BE2C (cell line): ENCODE data around the gene RBM47.
"Not testable (repeated sequence)": the region's sequence is repeated elsewhere in the genome, so short reads cannot be mapped to it uniquely, and the experiment has no call there.

Experiments
- DNase-seq: peaks from one replicate; pipeline ENCODE4 v3.0.0-alpha.2; 2020
- H3K27me3 ChIP-seq: fragments of 250-450 bp; sonication (Bioruptor Pico); 2 replicates; pipeline ENCODE4 v1.5.1; 2020; ENCODE audit warnings: mild to moderate bottlenecking
- H3K36me3 ChIP-seq: fragments of 250-450 bp; sonication (Bioruptor Pico); 2 replicates; pipeline ENCODE4 v1.5.1; 2020; ENCODE audit warnings: mild to moderate bottlenecking
- H3K4me1 ChIP-seq: fragments of 250-450 bp; sonication (Bioruptor Pico); 2 replicates; pipeline ENCODE4 v1.5.1; 2020
- H3K4me3 ChIP-seq: 2 replicates; pipeline ENCODE4 v1.5.1; 2011; ENCODE audit warnings: low read depth, low read length
- H3K9me3 ChIP-seq: fragments of 250-450 bp; sonication (Bioruptor Pico); 2 replicates; pipeline ENCODE4 v1.5.1; 2020
- TF ChIP-seq, protein P1 (sequence below): IDR thresholded peaks from 2 replicates; pipeline ENCODE4 v1.5.1; 2012; ENCODE audit warnings: mild to moderate bottlenecking, low read depth, low read length

RBM47 gene

DNA sequence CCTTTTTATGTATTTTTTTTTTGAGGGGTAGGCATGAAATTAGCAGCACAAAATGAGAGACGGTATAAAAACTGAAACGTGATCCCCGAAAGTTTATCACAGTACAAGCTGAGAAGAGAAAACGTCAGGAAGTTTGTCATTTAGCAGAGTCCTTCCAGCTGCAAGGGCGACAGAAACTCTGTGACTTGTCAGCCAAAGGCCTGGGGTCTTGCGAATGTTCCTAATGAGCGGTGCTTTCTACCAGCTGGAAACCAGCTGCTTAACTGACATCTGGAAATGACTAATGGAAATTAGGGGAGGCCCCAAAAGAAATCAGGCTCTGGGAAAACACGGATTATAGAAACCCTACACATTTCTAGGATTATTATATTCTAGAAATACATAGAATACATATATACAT lies 228.0 kb downstream of the RBM47 start:
- Histone ChIP-seq H3K27me3 (no peaks in the 10 kb centered on the region), H3K36me3 (no peaks in the 10 kb centered on the region), H3K4me1 (no peaks in the 10 kb centered on the region), H3K4me3 (no peak overlapping the region), H3K9me3 (no peaks in the 10 kb centered on the region)
- no peak for DNase-seq
- TF ChIP-seq, protein P1, sequence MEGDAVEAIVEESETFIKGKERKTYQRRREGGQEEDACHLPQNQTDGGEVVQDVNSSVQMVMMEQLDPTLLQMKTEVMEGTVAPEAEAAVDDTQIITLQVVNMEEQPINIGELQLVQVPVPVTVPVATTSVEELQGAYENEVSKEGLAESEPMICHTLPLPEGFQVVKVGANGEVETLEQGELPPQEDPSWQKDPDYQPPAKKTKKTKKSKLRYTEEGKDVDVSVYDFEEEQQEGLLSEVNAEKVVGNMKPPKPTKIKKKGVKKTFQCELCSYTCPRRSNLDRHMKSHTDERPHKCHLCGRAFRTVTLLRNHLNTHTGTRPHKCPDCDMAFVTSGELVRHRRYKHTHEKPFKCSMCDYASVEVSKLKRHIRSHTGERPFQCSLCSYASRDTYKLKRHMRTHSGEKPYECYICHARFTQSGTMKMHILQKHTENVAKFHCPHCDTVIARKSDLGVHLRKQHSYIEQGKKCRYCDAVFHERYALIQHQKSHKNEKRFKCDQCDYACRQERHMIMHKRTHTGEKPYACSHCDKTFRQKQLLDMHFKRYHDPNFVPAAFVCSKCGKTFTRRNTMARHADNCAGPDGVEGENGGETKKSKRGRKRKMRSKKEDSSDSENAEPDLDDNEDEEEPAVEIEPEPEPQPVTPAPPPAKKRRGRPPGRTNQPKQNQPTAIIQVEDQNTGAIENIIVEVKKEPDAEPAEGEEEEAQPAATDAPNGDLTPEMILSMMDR, result no peak

DNA sequence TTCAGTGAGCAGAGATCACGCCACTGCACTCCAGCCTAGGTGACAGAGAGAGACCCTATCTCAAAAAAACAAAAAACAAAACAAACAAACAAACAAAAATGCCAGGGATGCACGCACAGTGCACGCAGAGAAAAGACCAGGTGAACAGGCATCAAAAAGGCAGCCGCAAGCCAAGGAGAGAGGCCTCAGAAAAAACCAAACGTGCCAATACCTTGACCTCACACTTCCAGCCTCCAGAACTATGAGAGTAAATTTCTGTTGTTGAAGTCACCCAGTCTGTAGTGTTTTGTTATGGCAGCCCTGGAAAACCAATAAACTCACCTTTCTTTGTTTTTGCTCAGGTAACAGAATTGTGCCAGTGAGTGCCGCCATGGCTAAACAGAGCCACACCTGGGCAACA lies 228.6 kb downstream of the RBM47 start:
- no peaks in the 10 kb centered on the region for H3K9me3 ChIP-seq
- DNase-seq, result no peak
- no peaks in the 10 kb centered on the region for H3K4me1 ChIP-seq
- no peak overlapping the region for H3K4me3 ChIP-seq
- TF ChIP-seq, protein P1, result no peak
- no peaks in the 10 kb centered on the region for H3K36me3 ChIP-seq
- H3K27me3 ChIP-seq, result no peaks in the 10 kb centered on the region

DNA sequence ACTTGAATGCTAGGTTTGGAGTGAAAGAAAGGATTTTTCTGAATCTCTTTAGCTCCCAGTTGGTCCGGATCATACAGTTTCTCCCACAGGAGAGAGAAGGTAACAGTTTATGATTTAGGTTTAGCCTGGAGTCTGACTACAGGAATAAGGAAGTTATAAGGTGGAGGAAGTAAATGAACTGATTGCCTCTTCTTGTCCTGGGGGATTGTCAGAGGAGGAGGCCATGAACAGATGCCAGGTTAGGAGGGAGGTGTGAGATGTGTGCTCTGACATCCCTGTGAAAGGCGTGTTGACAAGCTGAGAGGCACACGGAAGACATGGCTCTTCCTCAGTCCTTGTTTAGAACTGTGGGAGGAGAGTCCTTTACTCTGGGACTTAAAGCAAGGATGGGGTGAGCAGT lies 230.1 kb downstream of the RBM47 start:
- Histone ChIP-seq H3K36me3 (no peaks in the 10 kb centered on the region), H3K27me3 (no peaks in the 10 kb centered on the region), H3K4me3 (no peak overlapping the region), H3K4me1 (no peaks in the 10 kb centered on the region), H3K9me3 (no peaks in the 10 kb centered on the region)
- no peak for DNase-seq
- TF ChIP-seq, protein P1, result no peak

DNA sequence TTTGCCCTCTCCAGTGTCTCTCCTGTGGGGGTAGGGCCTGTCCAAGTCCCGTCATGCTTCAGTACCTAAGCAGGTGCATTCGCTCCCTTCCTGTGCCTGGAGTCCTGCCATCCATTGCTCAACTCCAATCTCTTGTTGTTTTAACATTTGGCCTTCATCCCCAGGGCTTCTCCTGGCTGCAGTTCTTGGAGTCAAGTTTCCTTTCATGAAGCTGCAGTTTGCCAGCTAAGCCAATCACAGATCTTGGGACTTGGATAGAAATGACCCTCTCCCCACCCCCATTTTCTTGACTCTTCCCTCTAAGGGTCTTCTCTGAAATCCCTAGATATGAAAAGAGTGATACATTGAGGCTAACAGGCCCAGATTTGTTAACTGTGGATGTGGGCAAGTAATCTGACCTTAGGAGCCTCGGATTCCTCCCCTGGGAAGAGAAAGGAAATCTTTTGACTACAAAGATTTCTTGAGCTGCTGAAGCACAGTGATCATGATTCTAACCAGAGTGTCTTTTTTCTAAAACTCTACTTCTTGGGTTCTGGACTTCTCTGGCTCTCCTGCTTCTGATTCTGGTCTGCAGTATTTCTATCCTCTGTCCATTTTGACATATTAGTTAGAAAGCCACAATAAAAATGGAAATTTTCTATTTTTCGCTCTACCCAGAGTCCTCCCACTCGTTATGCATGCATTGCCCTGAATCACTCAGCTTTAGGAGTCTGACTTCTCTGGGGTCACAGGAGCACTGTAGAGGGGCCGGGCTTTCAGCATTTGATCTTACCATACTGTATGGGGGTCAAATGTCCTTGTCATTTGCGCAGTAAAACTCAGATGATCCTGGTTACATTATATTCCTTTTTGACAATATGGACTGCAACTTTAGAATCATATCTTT lies 233.5 kb downstream of the RBM47 start:
- Histone ChIP-seq H3K36me3 (no peaks in the 10 kb centered on the region), H3K27me3 (no peaks in the 10 kb centered on the region), H3K9me3 (no peaks in the 10 kb centered on the region), H3K4me1 (no peaks in the 10 kb centered on the region), H3K4me3 (no peak overlapping the region)
- DNase-seq, result peak; percentile 14
- TF ChIP-seq, protein P1, result no peak

DNA sequence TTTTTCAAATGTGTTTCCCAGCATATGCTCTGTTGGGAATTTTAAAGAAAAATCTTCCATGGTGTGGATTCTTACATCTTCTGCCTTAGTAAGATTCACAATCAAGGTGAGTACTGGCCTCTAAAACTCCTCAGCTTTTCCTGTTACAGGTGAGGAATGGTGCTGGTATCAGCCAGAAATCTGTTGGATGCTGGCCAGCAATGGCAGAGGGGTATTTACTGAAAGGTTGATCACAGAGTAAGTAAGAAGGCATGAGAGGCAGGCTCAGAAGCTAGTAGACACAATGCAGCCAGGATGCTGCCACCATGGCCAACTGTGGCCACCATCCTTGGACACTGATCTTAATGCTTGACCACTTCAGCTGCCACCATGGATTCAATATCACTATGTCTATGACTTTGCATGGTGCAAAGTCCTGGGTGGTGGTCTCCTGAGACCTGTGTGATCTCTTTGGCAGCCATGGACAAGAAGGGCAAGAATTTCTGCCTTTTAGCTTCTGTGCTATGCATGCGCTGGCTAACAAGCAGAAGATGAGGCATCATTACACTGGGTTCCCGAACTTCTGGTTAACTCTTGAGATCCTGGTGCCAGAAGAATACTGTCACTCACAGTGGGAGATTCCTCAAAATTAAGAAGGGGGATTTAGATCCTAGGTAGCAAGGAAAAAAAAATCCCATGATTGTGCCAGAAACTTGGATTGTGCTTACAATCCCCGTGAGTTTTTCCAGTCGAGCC lies 234.3 kb downstream of the RBM47 start:
- TF ChIP-seq, protein P1, result no peak
- Histone ChIP-seq H3K4me1 (no peaks in the 10 kb centered on the region), H3K36me3 (no peaks in the 10 kb centered on the region), H3K4me3 (no peak overlapping the region), H3K27me3 (no peaks in the 10 kb centered on the region), H3K9me3 (no peaks in the 10 kb centered on the region)
- DNase-seq, result no peak

DNA sequence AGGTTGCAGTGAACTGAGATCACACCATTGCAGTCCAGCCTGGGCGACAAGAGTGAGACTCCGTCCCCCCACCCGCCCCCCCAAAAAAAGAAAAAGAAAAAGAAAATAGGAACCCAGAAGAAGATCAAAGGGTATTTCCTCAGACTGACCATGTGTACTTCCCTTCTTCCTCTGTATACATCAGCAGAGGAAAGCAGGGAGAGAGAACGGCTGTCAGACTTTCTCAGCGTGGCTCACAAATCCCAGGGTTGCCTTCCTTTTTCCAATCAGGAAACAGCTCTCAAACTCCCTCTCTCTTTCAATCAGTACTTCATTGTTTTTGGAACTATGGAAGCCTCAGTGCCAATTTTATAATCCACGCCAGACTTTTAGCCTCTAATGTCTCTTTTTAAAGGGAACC lies 235.4 kb downstream of the RBM47 start:
- no peak for DNase-seq
- Histone ChIP-seq H3K9me3 (no peaks in the 10 kb centered on the region), H3K27me3 (no peaks in the 10 kb centered on the region), H3K4me3 (no peak overlapping the region), H3K4me1 (no peaks in the 10 kb centered on the region), H3K36me3 (no peaks in the 10 kb centered on the region)
- TF ChIP-seq, protein P1, result no peak

DNA sequence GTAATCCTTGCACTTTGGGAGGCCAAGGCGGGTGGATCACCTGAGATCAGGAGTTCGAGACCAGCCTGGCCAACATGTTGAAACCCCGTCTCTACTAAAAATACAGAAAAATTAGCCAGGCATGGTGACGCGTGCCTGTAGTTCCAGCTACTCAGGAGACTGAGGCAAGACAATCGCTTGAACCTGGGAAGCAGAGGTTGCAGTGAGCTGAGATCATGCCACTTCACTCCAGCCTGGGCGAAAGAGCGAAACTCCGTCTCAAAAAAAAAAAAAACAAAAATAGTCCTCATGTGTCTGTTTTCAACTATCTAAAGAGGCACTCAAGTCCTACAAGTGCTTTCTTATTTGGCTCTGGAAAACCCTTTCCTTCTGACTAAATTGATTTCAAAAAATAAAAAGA lies 237.4 kb downstream of the RBM47 start:
- not testable (repeated sequence) for H3K27me3 ChIP-seq, H3K4me3 ChIP-seq, H3K4me1 ChIP-seq, H3K9me3 ChIP-seq, H3K36me3 ChIP-seq, DNase-seq
